Measurements from ENCODE around the gene TARBP1. TPM values are rescaled to one million over a fixed set of nuclear protein-coding genes. Genes with fewer than 3 reads are reported as not detected.

Gene TARBP1
- total and polyA plus RNA-seq, 2 of the 4 experiments (the other 2 are of a cell fraction) = 10.6 to 17.7 TPM

DNA sequence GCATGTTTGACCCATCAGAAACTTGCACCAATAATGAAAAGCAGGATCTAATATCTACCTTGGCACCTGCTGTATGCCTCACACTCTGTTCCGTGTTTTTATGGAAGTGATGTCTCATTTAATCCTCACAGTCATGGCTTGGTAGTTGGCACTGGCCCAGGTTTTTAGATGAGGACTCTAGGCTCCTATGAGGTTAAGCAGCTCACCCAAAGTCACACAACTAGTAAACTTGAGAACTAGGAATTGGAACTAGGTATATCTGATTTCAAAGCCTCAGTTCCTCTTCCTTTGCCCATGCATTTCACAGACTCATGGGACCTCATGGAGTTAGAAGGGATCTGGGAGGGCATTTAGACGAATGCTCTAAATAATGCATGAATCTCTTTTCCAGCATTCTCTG, 21.3 kb upstream of the TARBP1 start:
- in situ Hi-C loops (cut with MboI; ENCODE audit: low sequenced_read_pairs) (no loop called here), dilution Hi-C loops (cut with HindIII; ENCODE audit: low sequenced_read_pairs, unreplicated experiment) (no loop called here), intact Hi-C loops (cut with micrococcal nuclease) (no loop called here)
- WGBS, 2 experiments (ENCODE audit: extremely low coverage in 2 of 2, insufficient read length in 1 of 2) = no CpG with 5 or more reads among the region's 2 CpGs
- peak overlapping the region; percentile 92 for H2BK120ac ChIP-seq (ENCODE audit: low read depth, low read length)
- peaks cover 4% of the 10 kb centered on the region; the same call in 1 of the 2 replicates for H3K9me1 ChIP-seq (ENCODE audit: insufficient read depth, low read length)
- no peaks in the 10 kb centered on the region for H3K36me3 ChIP-seq (ENCODE audit: control insufficient read depth, insufficient read depth, low read length)
- H4K91ac ChIP-seq (ENCODE audit: insufficient read depth, low read depth, low read length) = peak overlapping the region; percentile 9
- DNase-seq (no peak), ATAC-seq (ENCODE audit: low read depth) (no peak)
- BruUV-seq (replicated peaks) = no TSS peak
- H3K23ac ChIP-seq (ENCODE audit: low read depth, low read length) = peak overlapping the region; percentile 98; the same call in 1 of the 2 replicates
- no peak overlapping the region for H2AK9ac ChIP-seq (replicated peaks; ENCODE audit: low read depth, low read length, poor library complexity)
- no peak overlapping the region for H3K56ac ChIP-seq (ENCODE audit: extremely low read depth, insufficient read depth, low read length)
- H3K9me3 ChIP-seq (ENCODE audit: control insufficient read depth, insufficient read depth, low read length) = no peaks in the 10 kb centered on the region
- peak overlapping the region; percentile 85; the same call in 1 of the 2 replicates for H4K5ac ChIP-seq (ENCODE audit: low read depth, low read length)
- H3K4me2 ChIP-seq (ENCODE audit: low read depth, low read length) = no peak overlapping the region
- H4K20me1 ChIP-seq (ENCODE audit: insufficient read depth, low read length) = no peaks in the 10 kb centered on the region
- H3K18ac ChIP-seq (ENCODE audit: low read depth, low read length) = peak overlapping the region; percentile 93; the same call in 1 of the 2 replicates
- no peaks in the 10 kb centered on the region for H3K27me3 ChIP-seq (ENCODE audit: control insufficient read depth, insufficient read depth, low read length)
- H3K4ac ChIP-seq (ENCODE audit: low read depth, low read length) = peak overlapping the region; percentile 71
- H3K4me1 ChIP-seq (ENCODE audit: control insufficient read depth, insufficient read depth, low read length) = peaks cover 22% of the 10 kb centered on the region
- H3K9ac ChIP-seq (ENCODE audit: low read depth, low read length) = peak overlapping the region; percentile 16; the same call in 1 of the 2 replicates
- ChIA-PET CTCF (interaction anchor here (0.6 to 2.6 kb wide), 5 partner anchors 10 to 583 kb away, joined by 3 to 18 read pairs (median 6); no protein-coding TSS in a partner anchor), POLR2A (ENCODE audit: unreplicated experiment) (interaction anchor here (1.7 kb wide), 1 partner anchor 224 kb away, joined by 6 read pairs; no protein-coding TSS in a partner anchor)
- H2BK5ac ChIP-seq (ENCODE audit: low read depth, low read length, poor library complexity, severe bottlenecking) = peak overlapping the region; percentile 95
- TF ChIP-seq RAD21 (IDR thresholded peaks at IDR 0.05; ENCODE audit: low read length) (no peak), RFX5 (IDR thresholded peaks at IDR 0.05; ENCODE audit: low read depth, low read length) (no peak), BHLHE40 (IDR thresholded peaks at IDR 0.05; ENCODE audit: low read depth, low read length) (no peak), NFE2L2 (IDR thresholded peaks at IDR 0.05; ENCODE audit: low read depth, low read length) (no peak), MXI1 (IDR thresholded peaks at IDR 0.05; ENCODE audit: borderline replicate concordance, low read depth, low read length) (no peak), CEBPB (IDR thresholded peaks at IDR 0.05; ENCODE audit: low read depth, low read length) (no peak), SMC3 (IDR thresholded peaks at IDR 0.05; ENCODE audit: low read depth, low read length) (no peak), MAZ (IDR thresholded peaks at IDR 0.05; ENCODE audit: borderline replicate concordance, low read depth, low read length) (no peak), FOS (IDR thresholded peaks at IDR 0.05; ENCODE audit: low read depth, low read length) (no peak), RCOR1 (IDR thresholded peaks at IDR 0.05; ENCODE audit: insufficient replicate concordance, low read length) (no peak), POLR2A (IDR thresholded peaks at IDR 0.05; ENCODE audit: low read depth, low read length) (no peak), CHD1 (IDR thresholded peaks at IDR 0.05; ENCODE audit: low read depth, low read length) (no peak), MAFK (IDR thresholded peaks at IDR 0.05; ENCODE audit: low read depth, low read length) (no peak)
- TF ChIP-seq, protein P1, sequence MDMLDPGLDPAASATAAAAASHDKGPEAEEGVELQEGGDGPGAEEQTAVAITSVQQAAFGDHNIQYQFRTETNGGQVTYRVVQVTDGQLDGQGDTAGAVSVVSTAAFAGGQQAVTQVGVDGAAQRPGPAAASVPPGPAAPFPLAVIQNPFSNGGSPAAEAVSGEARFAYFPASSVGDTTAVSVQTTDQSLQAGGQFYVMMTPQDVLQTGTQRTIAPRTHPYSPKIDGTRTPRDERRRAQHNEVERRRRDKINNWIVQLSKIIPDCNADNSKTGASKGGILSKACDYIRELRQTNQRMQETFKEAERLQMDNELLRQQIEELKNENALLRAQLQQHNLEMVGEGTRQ (IDR thresholded peaks at IDR 0.05; ENCODE audit: low read depth, low read length) = no peak
- TF ChIP-seq, protein P2, sequence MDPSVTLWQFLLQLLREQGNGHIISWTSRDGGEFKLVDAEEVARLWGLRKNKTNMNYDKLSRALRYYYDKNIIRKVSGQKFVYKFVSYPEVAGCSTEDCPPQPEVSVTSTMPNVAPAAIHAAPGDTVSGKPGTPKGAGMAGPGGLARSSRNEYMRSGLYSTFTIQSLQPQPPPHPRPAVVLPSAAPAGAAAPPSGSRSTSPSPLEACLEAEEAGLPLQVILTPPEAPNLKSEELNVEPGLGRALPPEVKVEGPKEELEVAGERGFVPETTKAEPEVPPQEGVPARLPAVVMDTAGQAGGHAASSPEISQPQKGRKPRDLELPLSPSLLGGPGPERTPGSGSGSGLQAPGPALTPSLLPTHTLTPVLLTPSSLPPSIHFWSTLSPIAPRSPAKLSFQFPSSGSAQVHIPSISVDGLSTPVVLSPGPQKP (IDR thresholded peaks at IDR 0.05; ENCODE audit: borderline replicate concordance, low read depth, low read length) = no peak
- H2AFZ ChIP-seq (replicated peaks; ENCODE audit: low read length, poor library complexity) = no peak overlapping the region
- peak overlapping the region; percentile 17 for H2BK15ac ChIP-seq (ENCODE audit: low read depth, low read length)
- peak overlapping the region; percentile 91 for H3K14ac ChIP-seq (replicated peaks; ENCODE audit: low read depth, low read length)
- H2AK5ac ChIP-seq (ENCODE audit: low read depth, low read length) = peak overlapping the region; percentile 29; the same call in 1 of the 2 replicates
- H3K79me1 ChIP-seq (ENCODE audit: low read depth in 1 of 2, low read length in 2 of 2) = peaks cover 0 to 12% of the 10 kb centered on the region in 2 experiments; a peak in 2 of 4 replicates
- peak overlapping the region; percentile 44; the same call in 1 of the 2 replicates for H3K27ac ChIP-seq (ENCODE audit: insufficient read depth, low read length)
- H4K8ac ChIP-seq (ENCODE audit: low read depth in 2 of 2, low read length in 2 of 2) = peak overlapping the region; percentile 35 to 89
- no peak overlapping the region for H3K4me3 ChIP-seq (ENCODE audit: insufficient read depth, low read depth, low read length)
- H2BK20ac ChIP-seq (ENCODE audit: low read depth, low read length) = peak overlapping the region; percentile 91

All from IMR-90 (cell line).